ENCODE measurements around the gene ZNF467. TPM values are rescaled to one million over a fixed set of nuclear protein-coding genes. Genes with fewer than 3 reads are reported as not detected.

The ZNF467 gene
- total RNA-seq, 1 donor = 1.3 TPM

DNA sequence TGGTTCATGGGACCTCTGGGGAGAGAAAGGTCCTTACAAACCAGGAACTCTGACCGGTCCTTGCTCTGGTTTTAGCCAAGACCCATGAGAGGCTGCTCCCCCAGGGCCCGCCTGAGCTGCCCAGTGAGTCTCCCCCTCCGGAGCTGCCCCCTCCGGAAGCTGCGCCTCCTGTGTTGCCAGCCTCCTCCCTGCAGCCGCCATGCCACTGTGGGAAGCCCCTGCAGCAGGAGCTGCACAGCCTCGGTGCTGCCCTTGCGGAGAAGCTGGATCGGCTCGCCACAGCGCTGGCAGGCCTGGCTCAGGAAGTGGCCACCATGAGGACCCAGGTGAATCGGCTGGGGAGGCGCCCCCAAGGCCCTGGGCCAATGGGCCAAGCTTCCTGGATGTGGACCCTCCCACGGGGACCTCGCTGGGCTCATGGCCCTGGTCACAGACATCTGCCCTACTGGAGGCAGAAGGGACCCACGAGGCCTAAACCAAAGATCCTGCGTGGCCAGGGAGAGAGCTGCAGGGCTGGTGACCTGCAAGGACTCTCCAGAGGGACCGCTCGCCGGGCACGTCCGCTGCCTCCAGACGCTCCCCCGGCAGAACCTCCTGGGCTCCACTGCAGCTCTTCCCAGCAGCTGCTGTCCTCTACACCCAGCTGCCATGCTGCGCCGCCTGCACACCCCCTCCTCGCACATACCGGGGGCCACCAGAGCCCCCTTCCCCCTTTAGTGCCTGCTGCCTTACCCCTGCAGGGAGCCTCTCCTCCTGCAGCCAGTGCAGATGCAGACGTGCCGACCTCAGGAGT lies 40.1 kb downstream of the ZNF467 start:
- DNase-seq (ENCODE audit: low read depth) = no peak
- no peak overlapping the region for H3K4me3 ChIP-seq (ENCODE audit: low read depth, low read length)
- TF ChIP-seq CTCF (IDR thresholded peaks at IDR 0.05; ENCODE audit: insufficient read depth, low read depth, low read length) = no peak

- no peak for DNase-seq (ENCODE audit: low read depth)
- no peak overlapping the region for H3K4me3 ChIP-seq (ENCODE audit: low read depth, low read length)
- no peak for TF ChIP-seq CTCF (IDR thresholded peaks at IDR 0.05; ENCODE audit: insufficient read depth, low read depth, low read length)
Measured at GRCh38 chr7:149732611-149733010, 40.8 kb downstream of the ZNF467 start.

DNA sequence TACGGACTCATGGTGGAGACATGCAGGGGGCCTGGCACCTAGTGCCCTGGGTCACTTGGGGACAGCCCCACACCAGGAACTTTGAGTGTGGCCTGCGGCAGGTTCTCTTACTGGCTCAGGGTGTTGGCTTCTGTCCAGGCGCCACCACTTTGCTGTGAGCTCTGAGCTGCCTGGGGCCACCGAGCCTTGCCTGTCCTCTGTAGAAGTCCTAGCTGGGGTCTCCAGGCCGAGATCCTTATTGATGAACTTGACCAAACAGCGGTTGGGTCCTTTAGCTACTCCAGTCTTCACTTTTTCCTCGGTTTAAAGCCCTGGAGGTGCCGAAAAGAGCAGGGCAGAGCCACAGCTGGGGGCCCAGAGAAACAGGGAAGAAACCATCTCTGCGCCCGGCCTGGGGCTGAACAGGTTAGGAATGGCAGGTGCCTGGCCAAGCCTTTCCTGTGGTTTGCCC lies 41.3 kb downstream of the ZNF467 start:
- no peak for TF ChIP-seq CTCF (IDR thresholded peaks at IDR 0.05; ENCODE audit: insufficient read depth, low read depth, low read length)
- no peak for DNase-seq (ENCODE audit: low read depth)
- H3K4me3 ChIP-seq (ENCODE audit: low read depth, low read length) = no peak overlapping the region

DNA sequence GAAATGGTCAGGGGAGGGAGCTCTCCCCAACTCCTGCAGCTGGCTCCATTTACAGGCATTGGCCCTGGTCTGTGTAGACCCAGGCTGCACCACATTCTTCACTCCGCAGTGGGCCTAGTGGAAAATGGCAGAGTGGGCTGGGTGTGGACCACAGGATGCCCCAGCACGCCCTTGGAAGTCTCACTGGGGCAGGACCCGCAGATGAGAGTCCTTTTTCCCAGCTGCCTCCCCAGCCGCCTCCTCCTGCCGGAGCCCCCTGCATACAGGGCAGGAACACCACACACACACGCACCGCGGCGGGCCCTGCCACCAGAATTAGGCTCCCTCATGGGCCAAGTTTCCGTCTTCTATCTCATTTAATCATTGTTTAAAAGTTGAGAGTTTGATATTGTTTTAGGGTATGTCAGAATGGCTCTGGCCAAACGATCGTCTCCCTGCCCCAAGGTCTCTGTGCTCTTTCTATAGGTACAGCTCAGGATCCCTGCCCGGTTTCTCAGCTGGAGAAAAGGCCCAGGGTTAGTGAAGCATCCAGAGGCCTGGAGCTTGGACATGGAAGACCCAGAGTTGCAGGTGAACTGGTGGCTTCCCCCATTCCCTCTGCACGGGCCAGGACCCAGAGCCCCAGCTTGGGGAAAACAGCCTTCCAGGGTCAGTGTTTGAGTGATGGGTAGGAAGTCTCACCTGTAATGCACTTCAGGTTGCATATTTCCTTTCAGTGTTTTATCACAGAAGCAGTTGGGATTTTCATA lies 42.0 kb downstream of the ZNF467 start:
- H3K4me3 ChIP-seq (ENCODE audit: low read depth, low read length) = no peak overlapping the region
- no peak for DNase-seq (ENCODE audit: low read depth)
- no peak for TF ChIP-seq CTCF (IDR thresholded peaks at IDR 0.05; ENCODE audit: insufficient read depth, low read depth, low read length)

- no peak overlapping the region for H3K4me3 ChIP-seq (ENCODE audit: low read depth, low read length)
- DNase-seq (ENCODE audit: low read depth) = no peak
- no peak for TF ChIP-seq CTCF (IDR thresholded peaks at IDR 0.05; ENCODE audit: insufficient read depth, low read depth, low read length)
Measured at GRCh38 chr7:149729983-149730801, 43.2 kb downstream of the ZNF467 start.

DNA sequence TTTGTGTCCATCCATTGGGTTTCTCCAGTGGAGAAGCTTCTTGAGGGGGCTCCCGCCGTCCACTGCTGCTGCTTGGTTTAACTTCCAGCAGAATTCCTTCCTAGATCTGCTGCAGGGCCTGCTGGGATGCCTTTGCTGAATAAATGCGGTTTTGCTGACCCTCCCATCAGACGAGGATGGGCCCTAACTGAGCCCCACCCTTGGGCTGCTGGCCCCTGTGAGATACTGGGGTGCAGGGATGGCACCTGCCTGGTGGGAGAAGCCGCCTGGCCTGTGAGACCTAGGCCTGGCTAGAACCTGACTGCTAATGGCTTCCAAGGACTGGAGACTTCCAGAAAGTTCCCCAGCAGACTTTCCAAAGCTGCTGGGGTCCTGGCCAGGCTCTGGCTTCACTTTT lies 43.8 kb downstream of the ZNF467 start:
- no peak overlapping the region for H3K4me3 ChIP-seq (ENCODE audit: low read depth, low read length)
- TF ChIP-seq CTCF (IDR thresholded peaks at IDR 0.05; ENCODE audit: insufficient read depth, low read depth, low read length) = no peak
- DNase-seq (ENCODE audit: low read depth) = no peak

Data from fibroblast of villous mesenchyme (primary cell).